HG03097 (cell line): ENCODE measurements around the gene ADAM12.

Experiments
- ATAC-seq: cut with Tn5 transposase; IDR thresholded peaks from one replicate; pipeline ENCODE4 v1.9.1; 2021; ENCODE audit not compliant: unreplicated experiment, low FRiP score

ADAM12 gene

DNA sequence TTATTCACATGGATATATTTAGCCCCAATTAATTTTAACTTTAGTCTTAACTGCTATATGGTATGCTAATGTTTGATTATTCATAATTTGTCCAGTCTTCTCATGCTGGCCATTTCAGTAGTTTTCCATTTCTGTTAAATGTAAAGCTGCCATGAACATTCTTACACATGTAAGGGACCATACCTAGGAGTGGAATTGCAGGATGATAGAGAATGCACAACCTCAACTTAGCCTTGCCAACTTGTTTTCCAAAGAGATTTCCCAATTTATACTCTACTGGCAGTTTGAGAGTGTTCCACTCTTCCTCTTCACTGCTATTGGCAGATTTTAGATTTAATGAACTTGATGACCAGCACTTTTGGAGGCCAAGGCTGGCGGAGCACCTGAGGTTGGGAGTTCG, 423.7 kb downstream of the ADAM12 start:
- no peak for ATAC-seq
